ENCODE results near the gene ERN1. TPM values are rescaled to one million over a fixed set of nuclear protein-coding genes. Genes with fewer than 3 reads are reported as not detected.

The ERN1 gene
- total and polyA plus RNA-seq, 2 of the 8 experiments (the other 6 are each of a cell fraction or from before 2014, with no cell fraction given) = 1.8 to 3.9 TPM

- no peak for TF ChIP-seq HDAC2 (IDR thresholded peaks at IDR 0.05; ENCODE audit: borderline replicate concordance in 1 of 2, low read depth in 2 of 2, low read length in 2 of 2)
- no peak for TF ChIP-seq SIRT6 (IDR thresholded peaks at IDR 0.05; ENCODE audit: low read length)
- no peak for TF ChIP-seq TAF1 (IDR thresholded peaks at IDR 0.05; ENCODE audit: low read depth, low read length)
Measured at GRCh38 chr17:64065161-64065560, 64.8 kb downstream of the ERN1 start (continued).
